ENCODE results near the gene EIF3F. TPM values are rescaled to one million over a fixed set of nuclear protein-coding genes. Genes with fewer than 3 reads are reported as not detected.

The EIF3F gene
- total and polyA plus RNA-seq, 2 of the 13 experiments (the other 11 are each of a cell fraction or from before 2014, with no cell fraction given): 109 to 191 TPM

- no peak for TF ChIP-seq GATA4 (IDR thresholded peaks at IDR 0.05; ENCODE audit: borderline replicate concordance, low read depth)
- TF ChIP-seq SMARCC2 (IDR thresholded peaks at IDR 0.05): no peak
- no peak for TF ChIP-seq CAMTA2 (CRISPR knock-in tag; IDR thresholded peaks at IDR 0.05; ENCODE audit: borderline replicate concordance)
- TF ChIP-seq ZNF501 (CRISPR knock-in tag; IDR thresholded peaks at IDR 0.05): no peak
- no peak for TF ChIP-seq MAX (IDR thresholded peaks at IDR 0.05)
- no peak for TF ChIP-seq CBX2 (IDR thresholded peaks at IDR 0.05; ENCODE audit: low read depth, low read length)
- TF ChIP-seq CBX2 (CRISPR knock-in tag; IDR thresholded peaks at IDR 0.05; ENCODE audit: low read depth): no peak
- TF ChIP-seq ZBTB39 (CRISPR knock-in tag; IDR thresholded peaks at IDR 0.05): no peak
- TF ChIP-seq AGO2 (optimal IDR thresholded peaks at IDR 0.05; ENCODE audit: low read depth, low read length): no peak
- TF ChIP-seq ZFP36L1 (CRISPR knock-in tag; IDR thresholded peaks at IDR 0.05): no peak
- TF ChIP-seq ZEB1 (IDR thresholded peaks at IDR 0.05; ENCODE audit: insufficient replicate concordance, low read depth): no peak
- TF ChIP-seq SAFB2 (CRISPR knock-in tag; IDR thresholded peaks at IDR 0.05; ENCODE audit: borderline replicate concordance, low read depth): no peak
- TF ChIP-seq CEBPG (CRISPR knock-in tag; IDR thresholded peaks at IDR 0.05): no peak
- TF ChIP-seq ZNF451 (CRISPR knock-in tag; IDR thresholded peaks at IDR 0.05): no peak
- CTCF ChIA-PET (ENCODE audit: low intra/inter-chr PET ratio, low total read pairs): no interaction called here
Measured at GRCh38 chr11:7969756-7970646, 17.1 kb upstream of the EIF3F start.

More at GRCh38 chr11:7969756-7970646, 17.1 kb upstream of the EIF3F start:
- Histone ChIP-seq H3K27me3 (ENCODE audit: control insufficient read depth in 1 of 2, insufficient read depth in 2 of 2, low read length in 2 of 2) (peaks cover 0 to 3% of the 10 kb centered on the region in 2 experiments; a peak in 1 of 5 replicates), H3K9ac (ENCODE audit: insufficient read depth, low read depth, low read length) (no peak overlapping the region), H3K4me2 (ENCODE audit: low read depth, low read length) (no peak overlapping the region), H3K4me1 (ENCODE audit: insufficient read depth, low read length) (no peaks in the 10 kb centered on the region), H3K4me3 (replicated peaks in 1 of 3; ENCODE audit: insufficient read depth in 1 of 3, low read depth in 2 of 3, low read length in 3 of 3) (no peak overlapping the region), H3K79me2 (ENCODE audit: insufficient read depth, low read length) (no peaks in the 10 kb centered on the region), H4K20me1 (ENCODE audit: insufficient read depth, low read length) (no peaks in the 10 kb centered on the region), H3K36me3 (replicated peaks in 1 of 2; ENCODE audit: control insufficient read depth in 1 of 2, insufficient read depth in 2 of 2, low read length in 2 of 2) (no peaks in the 10 kb centered on the region), H3K27ac (ENCODE audit: extremely low read length, insufficient read depth, low read length) (no peak overlapping the region), H2AFZ (ENCODE audit: low read length) (no peak overlapping the region), H3K9me3 (ENCODE audit: low read length) (no peaks in the 10 kb centered on the region)
- no peak for FAIRE-seq
- POLR2A ChIA-PET: no interaction called here
- BruUV-seq (replicated peaks): no TSS peak
- no peak for ATAC-seq
- intact Hi-C loops (cut with micrococcal nuclease; ENCODE audit: unreplicated experiment): no loop called here
- DNase-seq (ENCODE audit: low spot score): no peak
- 0% methylated on average over 3 of the region's 3 CpGs for WGBS (ENCODE audit: low lambda C conversion rate)
- in situ Hi-C loops (cut with HindIII; ENCODE audit: extremely low pct_ligation_motif_present, low pct_unique_long_range_greater_than_20kb): no loop called here

Measured in HepG2 (cell line).